ENCODE data around the gene NAALADL2. TPM values are rescaled to one million over a fixed set of nuclear protein-coding genes. Genes with fewer than 3 reads are reported as not detected.

The NAALADL2 gene
- total and polyA plus RNA-seq, 4 donors, result 0.28 to 4.6 (median 3.1) TPM

DNA sequence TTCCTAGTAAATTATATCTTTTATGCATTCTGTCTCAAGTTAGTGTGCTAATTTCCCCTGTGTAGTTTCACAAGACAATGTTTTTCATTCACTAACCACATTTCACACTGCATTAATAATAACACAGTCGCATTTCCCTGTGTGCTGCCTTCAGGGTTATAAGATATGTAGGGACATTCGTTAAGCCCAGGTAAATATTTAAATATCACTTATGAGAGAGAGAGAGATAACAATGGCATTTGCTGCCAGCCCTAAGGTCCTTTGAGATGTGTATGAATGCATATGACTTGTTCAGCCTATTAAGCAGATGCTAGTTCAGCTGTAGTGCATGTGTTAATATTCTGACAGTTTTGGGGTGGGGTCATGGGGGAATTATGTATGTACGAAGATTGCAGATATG lies 876.7 kb downstream of the NAALADL2 start:
- no peak overlapping the region for H3K4me3 ChIP-seq (ENCODE audit: low read depth in 1 of 3, low read length in 3 of 3)
- 79% methylated on average over 3 of the region's 3 CpGs for WGBS
- H3K9me3 ChIP-seq (ENCODE audit: control insufficient read depth in 4 of 4, low read length in 3 of 4), result no peaks in the 10 kb centered on the region
- TF ChIP-seq HNF4A (conservative IDR thresholded peaks at IDR 0.05) (no peak), ZBTB33 (IDR thresholded peaks at IDR 0.05) (no peak), FOXA1 (IDR thresholded peaks at IDR 0.05) (no peak), JUND (IDR thresholded peaks at IDR 0.05) (no peak), HNF4G (IDR thresholded peaks at IDR 0.05) (no peak), FOXA2 (IDR thresholded peaks at IDR 0.05) (no peak), NR2F2 (IDR thresholded peaks at IDR 0.05) (no peak), TAF1 (conservative IDR thresholded peaks at IDR 0.05) (no peak)
- TF ChIP-seq, protein P1, sequence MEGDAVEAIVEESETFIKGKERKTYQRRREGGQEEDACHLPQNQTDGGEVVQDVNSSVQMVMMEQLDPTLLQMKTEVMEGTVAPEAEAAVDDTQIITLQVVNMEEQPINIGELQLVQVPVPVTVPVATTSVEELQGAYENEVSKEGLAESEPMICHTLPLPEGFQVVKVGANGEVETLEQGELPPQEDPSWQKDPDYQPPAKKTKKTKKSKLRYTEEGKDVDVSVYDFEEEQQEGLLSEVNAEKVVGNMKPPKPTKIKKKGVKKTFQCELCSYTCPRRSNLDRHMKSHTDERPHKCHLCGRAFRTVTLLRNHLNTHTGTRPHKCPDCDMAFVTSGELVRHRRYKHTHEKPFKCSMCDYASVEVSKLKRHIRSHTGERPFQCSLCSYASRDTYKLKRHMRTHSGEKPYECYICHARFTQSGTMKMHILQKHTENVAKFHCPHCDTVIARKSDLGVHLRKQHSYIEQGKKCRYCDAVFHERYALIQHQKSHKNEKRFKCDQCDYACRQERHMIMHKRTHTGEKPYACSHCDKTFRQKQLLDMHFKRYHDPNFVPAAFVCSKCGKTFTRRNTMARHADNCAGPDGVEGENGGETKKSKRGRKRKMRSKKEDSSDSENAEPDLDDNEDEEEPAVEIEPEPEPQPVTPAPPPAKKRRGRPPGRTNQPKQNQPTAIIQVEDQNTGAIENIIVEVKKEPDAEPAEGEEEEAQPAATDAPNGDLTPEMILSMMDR (IDR thresholded peaks at IDR 0.05; ENCODE audit: low read depth, low read length, missing input control), result no peak
- H3K9ac ChIP-seq (ENCODE audit: low read depth in 1 of 2, low read length in 2 of 2), result no peak overlapping the region
- H3K36me3 ChIP-seq (ENCODE audit: control insufficient read depth in 4 of 4, insufficient read depth in 3 of 4, low read depth in 1 of 4, low read length in 3 of 4), result peaks cover 0 to 2% (median 0%) of the 10 kb centered on the region in 4 donors
- no peaks in the 10 kb centered on the region for H3K4me1 ChIP-seq (ENCODE audit: control insufficient read depth in 4 of 4, insufficient read depth in 4 of 4, low read length in 3 of 4)
- H3K27ac ChIP-seq (ENCODE audit: low read depth in 1 of 2, low read length in 2 of 2), result no peak overlapping the region
- H3K27me3 ChIP-seq (ENCODE audit: control insufficient read depth in 4 of 4, insufficient read depth in 4 of 4, low read length in 3 of 4), result no peaks in the 10 kb centered on the region
- no peak for DNase-seq (ENCODE audit: low spot score)

DNA sequence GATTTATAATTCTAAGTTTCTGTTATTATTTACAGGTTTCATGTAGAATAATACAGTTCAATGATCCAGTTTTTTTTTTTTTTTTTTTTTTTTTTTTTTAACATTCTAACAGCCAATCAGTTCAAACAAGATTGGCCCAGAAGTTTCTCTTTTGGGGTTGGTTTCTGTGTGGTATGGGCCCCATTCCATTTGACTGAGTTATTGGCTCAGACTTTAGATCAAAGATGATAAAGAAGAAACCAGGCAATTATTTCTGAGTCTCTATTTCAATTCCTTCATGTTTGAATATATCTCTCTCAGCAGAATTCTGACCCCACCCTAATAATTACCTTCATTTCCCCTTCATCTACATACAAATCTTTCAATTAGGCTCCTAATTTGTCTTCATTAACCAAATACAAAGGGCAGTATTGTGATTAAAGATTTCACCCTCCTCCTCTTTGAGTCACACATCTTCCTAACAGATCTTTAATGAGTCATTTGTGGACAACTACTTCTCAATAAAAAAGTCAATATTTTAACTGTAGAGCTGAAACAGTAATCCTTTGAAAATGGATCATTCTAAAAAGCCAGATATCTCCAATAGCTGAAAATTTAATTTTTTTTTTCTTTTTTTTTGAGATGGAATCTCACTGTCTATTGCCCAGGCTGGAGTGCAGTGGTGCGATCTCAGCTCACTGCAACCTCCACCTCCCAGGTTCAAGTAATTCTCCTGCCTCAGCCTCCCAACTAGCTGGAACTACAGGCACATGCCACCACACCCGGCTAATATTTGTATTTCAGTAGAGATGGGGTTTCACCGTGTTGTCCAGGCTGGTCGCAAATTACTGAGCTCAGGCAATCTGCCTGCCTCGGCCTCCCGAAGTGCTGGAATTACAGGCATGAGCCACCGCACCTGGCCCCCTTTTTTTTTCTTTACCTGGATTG lies 878.8 kb downstream of the NAALADL2 start:
- no peaks in the 10 kb centered on the region for H3K4me1 ChIP-seq (ENCODE audit: control insufficient read depth in 4 of 4, insufficient read depth in 4 of 4, low read length in 3 of 4)
- H3K9me3 ChIP-seq (ENCODE audit: control insufficient read depth in 4 of 4, low read length in 3 of 4), result no peaks in the 10 kb centered on the region
- H3K27me3 ChIP-seq (ENCODE audit: control insufficient read depth in 4 of 4, insufficient read depth in 4 of 4, low read length in 3 of 4), result no peaks in the 10 kb centered on the region
- no peak overlapping the region for H3K9ac ChIP-seq (ENCODE audit: low read depth in 1 of 2, low read length in 2 of 2)
- whole genome bisulfite sequencing, result 98% methylated on average over 7 of the region's 7 CpGs
- H3K4me3 ChIP-seq (ENCODE audit: low read depth in 1 of 3, low read length in 3 of 3), result no peak overlapping the region
- H3K27ac ChIP-seq (ENCODE audit: low read depth in 1 of 2, low read length in 2 of 2), result no peak overlapping the region
- no peaks in the 10 kb centered on the region for H3K36me3 ChIP-seq (ENCODE audit: control insufficient read depth in 4 of 4, insufficient read depth in 3 of 4, low read depth in 1 of 4, low read length in 3 of 4)
- TF ChIP-seq RXRA (IDR thresholded peaks at IDR 0.05) (no peak), JUND (IDR thresholded peaks at IDR 0.05) (no peak), SP1 (IDR thresholded peaks at IDR 0.05) (no peak), GABPA (IDR thresholded peaks at IDR 0.05 in 1 of 2, conservative IDR thresholded peaks at IDR 0.05 in 1 of 2) (no peak), ATF3 (IDR thresholded peaks at IDR 0.05) (no peak), HNF4G (IDR thresholded peaks at IDR 0.05) (no peak), YY1 (IDR thresholded peaks at IDR 0.05) (no peak), FOXA1 (IDR thresholded peaks at IDR 0.05) (no peak)
- DNase-seq (ENCODE audit: low spot score), result no peak

DNA sequence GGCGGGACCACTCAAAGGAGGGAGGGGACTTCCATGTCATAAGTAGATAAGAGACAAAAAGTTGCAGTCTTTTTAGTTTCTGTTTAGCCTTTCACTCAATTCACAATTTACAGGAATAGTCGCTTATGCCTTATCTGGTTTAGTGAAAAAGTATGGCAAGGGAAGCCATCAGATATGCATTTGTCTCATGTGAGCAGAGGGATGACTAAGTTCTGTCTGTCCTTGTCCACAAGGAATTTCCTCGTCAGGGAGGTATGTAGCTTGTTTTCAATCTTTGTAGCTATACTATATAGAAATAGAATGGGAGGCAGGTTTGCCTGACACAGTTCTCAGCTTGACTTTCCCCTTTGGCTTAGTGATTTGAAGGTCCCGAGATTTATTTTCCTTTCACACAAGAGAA lies 882.8 kb downstream of the NAALADL2 start:
- WGBS, result 91% methylated on average over 4 of the region's 4 CpGs

More for the DNA sequence above, 882.8 kb downstream of the NAALADL2 start:
- H3K27me3 ChIP-seq (ENCODE audit: control insufficient read depth in 4 of 4, insufficient read depth in 4 of 4, low read length in 3 of 4), result no peaks in the 10 kb centered on the region
- H3K9ac ChIP-seq (ENCODE audit: low read depth in 1 of 2, low read length in 2 of 2), result no peak overlapping the region
- DNase-seq (ENCODE audit: low spot score), result no peak
- no peak overlapping the region for H3K27ac ChIP-seq (ENCODE audit: low read depth in 1 of 2, low read length in 2 of 2)
- TF ChIP-seq EGR1 (IDR thresholded peaks at IDR 0.05; ENCODE audit: low read depth in 2 of 2) (no peak), GABPA (IDR thresholded peaks at IDR 0.05 in 1 of 2, conservative IDR thresholded peaks at IDR 0.05 in 1 of 2) (no peak)
- TF ChIP-seq, protein P1 (IDR thresholded peaks at IDR 0.05; ENCODE audit: low read depth, low read length, missing input control), result no peak
- H3K4me1 ChIP-seq (ENCODE audit: control insufficient read depth in 4 of 4, insufficient read depth in 4 of 4, low read length in 3 of 4), result no peaks in the 10 kb centered on the region
- H3K36me3 ChIP-seq (ENCODE audit: control insufficient read depth in 4 of 4, insufficient read depth in 3 of 4, low read depth in 1 of 4, low read length in 3 of 4), result no peaks in the 10 kb centered on the region
- no peak overlapping the region for H3K4me3 ChIP-seq (ENCODE audit: low read depth in 1 of 3, low read length in 3 of 3)
- no peaks in the 10 kb centered on the region for H3K9me3 ChIP-seq (ENCODE audit: control insufficient read depth in 4 of 4, low read length in 3 of 4)

Measured in liver (tissue), 9 donors.